ENCODE results near the gene PTCH2.
"Not testable (repeated sequence)": the region's sequence is repeated elsewhere in the genome, so short reads cannot be mapped to it uniquely, and the experiment has no call there.

The PTCH2 gene

GRCh38 chr1:44817771-44818495 is 25.1 kb downstream of the PTCH2 start:
- DNase-seq, result no peak

GRCh38 chr1:44817307-44817706 is 25.7 kb downstream of the PTCH2 start:
- no peak for DNase-seq

GRCh38 chr1:44815926-44816325 is 27.1 kb downstream of the PTCH2 start:
- not testable (repeated sequence) for DNase-seq

- no peak for DNase-seq
These were observed 30.1 kb downstream of the PTCH2 start for GRCh38 chr1:44812822-44813543.

- no peak for DNase-seq
These were observed 31.8 kb downstream of the PTCH2 start for GRCh38 chr1:44811234-44811633.

- DNase-seq, result not testable (repeated sequence)
These were observed 32.3 kb downstream of the PTCH2 start for GRCh38 chr1:44810762-44811105.

GRCh38 chr1:44810101-44810761 is 32.8 kb downstream of the PTCH2 start:
- DNase-seq, result peak; percentile 87

GRCh38 chr1:44808938-44809917 is 33.8 kb downstream of the PTCH2 start:
- DNase-seq, result peak; percentile 28

GRCh38 chr1:44808063-44808937 is 34.8 kb downstream of the PTCH2 start, which contains the start of gene BTBD19:
TSS of gene BTBD19 (plus strand) at chr1:44808523. CDS start at chr1:44808821, 298 bp downstream.
- DNase-seq, result no peak

GRCh38 chr1:44807364-44808062 is 35.5 kb downstream of the PTCH2 start:
- peak; percentile 73 for DNase-seq

- DNase-seq, result no peak
These were observed 36.2 kb downstream of the PTCH2 start, which contains the start of gene DYNLT4 for GRCh38 chr1:44806704-44807363. TSS of gene DYNLT4 (minus strand) at chr1:44807351. CDS start at chr1:44806668, 683 bp downstream.

- DNase-seq, result no peak
These were observed 36.9 kb downstream of the PTCH2 start for GRCh38 chr1:44806025-44806703.

GRCh38 chr1:44805311-44806024 is 37.6 kb downstream of the PTCH2 start:
- no peak for DNase-seq

GRCh38 chr1:44803312-44804095 is 39.5 kb downstream of the PTCH2 start:
- DNase-seq, result no peak

- no peak for DNase-seq
These were observed 40.1 kb downstream of the PTCH2 start for GRCh38 chr1:44803062-44803311.

GRCh38 chr1:44802306-44803061 is 40.6 kb downstream of the PTCH2 start:
- DNase-seq, result no peak

GRCh38 chr1:44801491-44802305 is 41.4 kb downstream of the PTCH2 start:
- no peak for DNase-seq

All from NCI-H69 (cell line).